GM12878 (cell line): ENCODE measurements around the gene FMC1. TPM values are rescaled to one million over a fixed set of nuclear protein-coding genes. Genes with fewer than 3 reads are reported as not detected.

Experiments
- ATAC-seq: fragments of 200-7000 bp; cut with Tn5 transposase; 3 replicates; pipeline ENCODE4 v1.9.1; 2020; ENCODE audit warnings: mild to moderate bottlenecking, moderate library complexity
- BruUV-seq: library from RNA; stranded (reverse); fragments of 400-500 nt; replicated peaks from 2 replicates; lab custom pipeline; 2021; lab: Mats Ljungman, UMichigan
- CTCF ChIA-PET: fragments of 300-600 bp; sonication (Branson Sonifier 250); formaldehyde crosslinking; extraction: SDS; loops from one replicate; lab custom pipeline; 2021; ENCODE audit warnings: inconsistent platforms; lab: Yijun Ruan, JAX
- POLR2A ChIA-PET: fragments of 350-600 bp; formaldehyde crosslinking; extraction: SDS; loops from one replicate; lab custom pipeline; 2021; ENCODE audit warnings: inconsistent platforms; lab: Charles Lee
- RAD21 ChIA-PET: fragments of 300-600 bp; sonication (Branson Sonifier 250); formaldehyde crosslinking; loops from one replicate; lab custom pipeline; 2023; ENCODE audit warnings: antibody characterized with exemption; ENCODE audit not compliant: unreplicated experiment; lab: Charles Lee
- SMC1A ChIA-PET: fragments of 300-600 bp; sonication (Branson Sonifier 250); formaldehyde crosslinking; loops from one replicate; lab custom pipeline; 2023; ENCODE audit not compliant: unreplicated experiment, uncharacterized antibody; lab: Charles Lee
- DNase-seq: peaks from one replicate; pipeline ENCODE4 v3.0.0-alpha.2; 2011; ENCODE audit warnings: low read depth, low spot score
- FAIRE-seq: peaks from 3 replicates; lab custom pipeline; 2011; peaks lifted over from hg19 to GRCh38; lab: Jason Lieb, UNC
- H2AFZ ChIP-seq: 2 replicates; pipeline ENCODE4 v1.6.0; 2011; ENCODE audit warnings: low read depth, low read length, control low read depth; ENCODE audit not compliant: control insufficient read depth
- H3K27ac ChIP-seq: 2 replicates; pipeline ENCODE4 v1.5.1; 2011; ENCODE audit warnings: control low read depth; ENCODE audit not compliant: control insufficient read depth, insufficient read depth
- H3K27me3 ChIP-seq, 2 experiments: replicated peaks in 1 of 2; 2 replicates each; pipeline versions ENCODE4 v1.6.0 to v1.6.1; 2011; ENCODE audit warnings: low read length in 1 of 2; ENCODE audit not compliant: control insufficient read depth in 2 of 2, insufficient read depth in 2 of 2
- H3K36me3 ChIP-seq, 2 experiments: 2 replicates each; pipeline ENCODE4 v1.5.1; 2011; ENCODE audit warnings: low read length in 1 of 2; ENCODE audit not compliant: control insufficient read depth in 2 of 2, insufficient read depth in 2 of 2
- H3K4me1 ChIP-seq: 2 replicates; pipeline ENCODE4 v1.6.1; 2011; ENCODE audit warnings: mild to moderate bottlenecking, low read length, moderate library complexity, mixed read lengths; ENCODE audit not compliant: control insufficient read depth, insufficient read depth
- H3K4me2 ChIP-seq: 2 replicates; pipeline ENCODE4 v1.6.0; 2011; ENCODE audit warnings: control low read depth; ENCODE audit not compliant: control insufficient read depth, insufficient read depth
- H3K4me3 ChIP-seq: fragments of 200-600 bp; sonication (generic); 2 replicates; pipeline ENCODE4 v1.5.1; 2016
- H3K79me2 ChIP-seq: 2 replicates; pipeline ENCODE4 v1.6.0; 2011; ENCODE audit warnings: low read length; ENCODE audit not compliant: control insufficient read depth, insufficient read depth
- H3K9ac ChIP-seq: 2 replicates; pipeline ENCODE4 v1.8.0; 2011; ENCODE audit warnings: low read length, control low read depth, mixed read lengths; ENCODE audit not compliant: control insufficient read depth, insufficient read depth
- H3K9me3 ChIP-seq: replicated peaks from 3 replicates; pipeline ENCODE4 v1.5.1; 2011; ENCODE audit warnings: mild to moderate bottlenecking, low read length; ENCODE audit not compliant: control insufficient read depth, insufficient read depth
- H4K20me1 ChIP-seq: 2 replicates; pipeline ENCODE4 v1.6.0; 2011; ENCODE audit not compliant: control insufficient read depth, insufficient read depth
- LARP7 ChIP-seq: fragments of 450-650 bp; IDR thresholded peaks from 2 replicates; pipeline ENCODE4 v1.6.1; 2017; ENCODE audit warnings: mild to moderate bottlenecking
- MXI1 ChIP-seq: fragments of 150-350 bp; IDR thresholded peaks from 2 replicates; pipeline ENCODE4 v1.6.1; 2011; ENCODE audit warnings: low read depth, mild to moderate bottlenecking, inconsistent platforms, low read length, improper control_type of control experiment
- PKNOX1 ChIP-seq: fragments of 450-650 bp; IDR thresholded peaks from 2 replicates; pipeline ENCODE4 v1.6.1; 2016; ENCODE audit warnings: mild to moderate bottlenecking
- RUNX3 ChIP-seq: IDR thresholded peaks from 2 replicates; pipeline ENCODE4 v1.6.1; 2012; ENCODE audit warnings: low read length, inconsistent platforms
- SUZ12 ChIP-seq: fragments of 200-600 bp; sonication (generic); IDR thresholded peaks from one replicate; pipeline ENCODE4 v1.6.1; 2018; ENCODE audit warnings: antibody characterized with exemption, mild to moderate bottlenecking; ENCODE audit not compliant: unreplicated experiment
- USF2 ChIP-seq: IDR thresholded peaks from 2 replicates; pipeline ENCODE4 v1.6.1; 2011; ENCODE audit warnings: low read depth, low read length, improper control_type of control experiment, borderline replicate concordance
- ZBED1 ChIP-seq: IDR thresholded peaks from 2 replicates; pipeline ENCODE4 v1.6.1; 2016; ENCODE audit warnings: borderline replicate concordance
- ZNF384 ChIP-seq: IDR thresholded peaks from 2 replicates; pipeline ENCODE4 v1.6.1; 2012; ENCODE audit warnings: low read depth, mild to moderate bottlenecking, low read length, improper control_type of control experiment, borderline replicate concordance
- WGBS: methylation state at CpG from one replicate; pipeline ENCODE4 v1.1.6; 2016; ENCODE audit warnings: low lambda C conversion rate; ENCODE audit not compliant: insufficient replicate concordance, insufficient coverage; ENCODE audit errors: missing lambda C conversion rate; 5-methylcytosine and 5-hydroxymethylcytosine counted together
- in situ Hi-C: fragments of 300-500 bp; cut with MboI; formaldehyde crosslinking; loops from 9 replicates; pipeline ENCODE4 v1.14.3; 2018; ENCODE audit warnings: mixed read lengths
- intact Hi-C: fragments of 100-400 bp; cut with micrococcal nuclease; formaldehyde crosslinking; loops from one replicate; pipeline ENCODE4 v1.14.2; 2022; ENCODE audit not compliant: unreplicated experiment
- polyA plus RNA-seq, 11 experiments: library from polyadenylated mRNA; depleted of rRNA in 4 of 11; unstranded in 6 of 11; stranded (reverse) in 5 of 11; fragments of >200 nt; fragmentation: Nextera tagmentation in 4 of 11; fragmentation: Illumina TruSeq in 1 of 11; extraction: Ambion mirVana in 4 of 11; extraction: Trizol in 1 of 11; gene quantifications; 1 replicate in 1 of 11; 2 replicates in 10 of 11; pipeline versions ENCODE4 v1.2.1 to v1.2.3, GENCODE V29; 2011 to 2016; ENCODE audit warnings: inconsistent platforms in 2 of 11, missing spikeins in 2 of 11, low read depth in 1 of 11
- total RNA-seq, 4 experiments: library from RNA; depleted of rRNA in 3 of 4; stranded (reverse); fragments of >200 nt in 3 of 4; fragmentation: Illumina TruSeq in 1 of 4; extraction: Trizol in 1 of 4; gene quantifications; 2 replicates each; pipeline versions ENCODE4 v1.2.1 to v1.2.3, GENCODE V29; 2013 to 2021
- TF ChIP-seq, protein P1 (sequence below): fragments of 450-650 bp; IDR thresholded peaks from 2 replicates; pipeline ENCODE4 v1.6.1; 2018; ENCODE audit warnings: mild to moderate bottlenecking, low read depth, moderate library complexity; ENCODE audit not compliant: partially characterized antibody
- TF ChIP-seq, protein P2 (sequence below): fragments of 450-650 bp; formaldehyde crosslinking; IDR thresholded peaks from 2 replicates; pipeline ENCODE4 v1.4.0; 2022; ENCODE audit warnings: mild to moderate bottlenecking, moderate library complexity
- TF ChIP-seq, protein P3 (sequence below): fragments of 450-650 bp; IDR thresholded peaks from 2 replicates; pipeline ENCODE4 v1.6.1; 2017; ENCODE audit warnings: mild to moderate bottlenecking, moderate library complexity

FMC1 gene
- total and polyA plus RNA-seq, 10 of the 15 experiments (the other 5 are each of a cell fraction or from before 2014, with no cell fraction given), result 4.2 to 60.4 (median 15.6) TPM

- Histone ChIP-seq H3K4me3 (no peak overlapping the region), H3K27me3 (no peaks in the 10 kb centered on the region; a peak in 1 of 4 replicates), H2AFZ (no peak overlapping the region), H3K4me1 (no peaks in the 10 kb centered on the region), H3K79me2 (no peaks in the 10 kb centered on the region), H3K27ac (no peak overlapping the region), H3K36me3 (no peaks in the 10 kb centered on the region), H3K4me2 (no peak overlapping the region), H3K9ac (no peak overlapping the region), H3K9me3 (no peaks in the 10 kb centered on the region), H4K20me1 (no peaks in the 10 kb centered on the region)
- SMC1A ChIA-PET, result interaction anchor here (0.9 kb wide), 1 partner anchor 65 kb away, joined by 3 read pairs; no protein-coding TSS in a partner anchor
- DNase-seq, result no peak
- no peak for ATAC-seq
- no TSS peak for BruUV-seq
- intact Hi-C loops, result no loop called here
- POLR2A ChIA-PET, result no interaction called here
- RAD21 ChIA-PET, result no interaction called here
- no peak for FAIRE-seq
- CTCF ChIA-PET, result no interaction called here
- in situ Hi-C loops, result no loop called here
- 78% methylated on average over 5 of the region's 5 CpGs for WGBS
- TF ChIP-seq, protein P1, sequence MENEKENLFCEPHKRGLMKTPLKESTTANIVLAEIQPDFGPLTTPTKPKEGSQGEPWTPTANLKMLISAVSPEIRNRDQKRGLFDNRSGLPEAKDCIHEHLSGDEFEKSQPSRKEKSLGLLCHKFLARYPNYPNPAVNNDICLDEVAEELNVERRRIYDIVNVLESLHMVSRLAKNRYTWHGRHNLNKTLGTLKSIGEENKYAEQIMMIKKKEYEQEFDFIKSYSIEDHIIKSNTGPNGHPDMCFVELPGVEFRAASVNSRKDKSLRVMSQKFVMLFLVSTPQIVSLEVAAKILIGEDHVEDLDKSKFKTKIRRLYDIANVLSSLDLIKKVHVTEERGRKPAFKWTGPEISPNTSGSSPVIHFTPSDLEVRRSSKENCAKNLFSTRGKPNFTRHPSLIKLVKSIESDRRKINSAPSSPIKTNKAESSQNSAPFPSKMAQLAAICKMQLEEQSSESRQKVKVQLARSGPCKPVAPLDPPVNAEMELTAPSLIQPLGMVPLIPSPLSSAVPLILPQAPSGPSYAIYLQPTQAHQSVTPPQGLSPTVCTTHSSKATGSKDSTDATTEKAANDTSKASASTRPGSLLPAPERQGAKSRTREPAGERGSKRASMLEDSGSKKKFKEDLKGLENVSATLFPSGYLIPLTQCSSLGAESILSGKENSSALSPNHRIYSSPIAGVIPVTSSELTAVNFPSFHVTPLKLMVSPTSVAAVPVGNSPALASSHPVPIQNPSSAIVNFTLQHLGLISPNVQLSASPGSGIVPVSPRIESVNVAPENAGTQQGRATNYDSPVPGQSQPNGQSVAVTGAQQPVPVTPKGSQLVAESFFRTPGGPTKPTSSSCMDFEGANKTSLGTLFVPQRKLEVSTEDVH, result no peak
- TF ChIP-seq RUNX3 (no peak), MXI1 (no peak), LARP7 (no peak), PKNOX1 (no peak), USF2 (no peak), ZBED1 (no peak), SUZ12 (no peak), ZNF384 (no peak)
- TF ChIP-seq, protein P2, sequence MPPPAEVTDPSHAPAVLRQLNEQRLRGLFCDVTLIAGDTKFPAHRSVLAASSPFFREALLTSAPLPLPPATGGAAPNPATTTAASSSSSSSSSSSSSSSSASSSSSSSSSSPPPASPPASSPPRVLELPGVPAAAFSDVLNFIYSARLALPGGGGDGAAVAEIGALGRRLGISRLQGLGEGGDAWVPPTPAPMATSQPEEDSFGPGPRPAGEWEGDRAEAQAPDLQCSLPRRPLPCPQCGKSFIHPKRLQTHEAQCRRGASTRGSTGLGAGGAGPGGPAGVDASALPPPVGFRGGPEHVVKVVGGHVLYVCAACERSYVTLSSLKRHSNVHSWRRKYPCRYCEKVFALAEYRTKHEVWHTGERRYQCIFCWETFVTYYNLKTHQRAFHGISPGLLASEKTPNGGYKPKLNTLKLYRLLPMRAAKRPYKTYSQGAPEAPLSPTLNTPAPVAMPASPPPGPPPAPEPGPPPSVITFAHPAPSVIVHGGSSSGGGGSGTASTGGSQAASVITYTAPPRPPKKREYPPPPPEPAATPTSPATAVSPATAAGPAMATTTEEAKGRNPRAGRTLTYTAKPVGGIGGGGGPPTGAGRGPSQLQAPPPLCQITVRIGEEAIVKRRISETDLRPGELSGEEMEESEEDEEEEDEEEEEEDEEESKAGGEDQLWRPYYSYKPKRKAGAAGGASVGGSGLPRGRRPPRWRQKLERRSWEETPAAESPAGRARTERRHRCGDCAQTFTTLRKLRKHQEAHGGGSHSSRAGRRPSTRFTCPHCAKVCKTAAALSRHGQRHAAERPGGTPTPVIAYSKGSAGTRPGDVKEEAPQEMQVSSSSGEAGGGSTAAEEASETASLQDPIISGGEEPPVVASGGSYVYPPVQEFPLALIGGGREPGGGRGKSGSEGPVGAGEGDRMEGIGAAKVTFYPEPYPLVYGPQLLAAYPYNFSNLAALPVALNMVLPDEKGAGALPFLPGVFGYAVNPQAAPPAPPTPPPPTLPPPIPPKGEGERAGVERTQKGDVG, result no peak
- TF ChIP-seq, protein P3, sequence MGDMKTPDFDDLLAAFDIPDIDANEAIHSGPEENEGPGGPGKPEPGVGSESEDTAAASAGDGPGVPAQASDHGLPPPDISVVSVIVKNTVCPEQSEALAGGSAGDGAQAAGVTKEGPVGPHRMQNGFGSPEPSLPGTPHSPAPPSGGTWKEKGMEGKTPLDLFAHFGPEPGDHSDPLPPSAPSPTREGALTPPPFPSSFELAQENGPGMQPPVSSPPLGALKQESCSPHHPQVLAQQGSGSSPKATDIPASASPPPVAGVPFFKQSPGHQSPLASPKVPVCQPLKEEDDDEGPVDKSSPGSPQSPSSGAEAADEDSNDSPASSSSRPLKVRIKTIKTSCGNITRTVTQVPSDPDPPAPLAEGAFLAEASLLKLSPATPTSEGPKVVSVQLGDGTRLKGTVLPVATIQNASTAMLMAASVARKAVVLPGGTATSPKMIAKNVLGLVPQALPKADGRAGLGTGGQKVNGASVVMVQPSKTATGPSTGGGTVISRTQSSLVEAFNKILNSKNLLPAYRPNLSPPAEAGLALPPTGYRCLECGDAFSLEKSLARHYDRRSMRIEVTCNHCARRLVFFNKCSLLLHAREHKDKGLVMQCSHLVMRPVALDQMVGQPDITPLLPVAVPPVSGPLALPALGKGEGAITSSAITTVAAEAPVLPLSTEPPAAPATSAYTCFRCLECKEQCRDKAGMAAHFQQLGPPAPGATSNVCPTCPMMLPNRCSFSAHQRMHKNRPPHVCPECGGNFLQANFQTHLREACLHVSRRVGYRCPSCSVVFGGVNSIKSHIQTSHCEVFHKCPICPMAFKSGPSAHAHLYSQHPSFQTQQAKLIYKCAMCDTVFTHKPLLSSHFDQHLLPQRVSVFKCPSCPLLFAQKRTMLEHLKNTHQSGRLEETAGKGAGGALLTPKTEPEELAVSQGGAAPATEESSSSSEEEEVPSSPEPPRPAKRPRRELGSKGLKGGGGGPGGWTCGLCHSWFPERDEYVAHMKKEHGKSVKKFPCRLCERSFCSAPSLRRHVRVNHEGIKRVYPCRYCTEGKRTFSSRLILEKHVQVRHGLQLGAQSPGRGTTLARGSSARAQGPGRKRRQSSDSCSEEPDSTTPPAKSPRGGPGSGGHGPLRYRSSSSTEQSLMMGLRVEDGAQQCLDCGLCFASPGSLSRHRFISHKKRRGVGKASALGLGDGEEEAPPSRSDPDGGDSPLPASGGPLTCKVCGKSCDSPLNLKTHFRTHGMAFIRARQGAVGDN, result no peak
These were observed 8.3 kb upstream of the FMC1 start for GRCh38 chr7:139332697-139333359.
